BLaER1 (cell line): ENCODE results near the gene SERTAD2.
A peak's percentile ranks its signal among the peaks of the same experiment; 100 is the strongest.

Experiments
- H3K27ac ChIP-seq: shearing (Covaris generic); formaldehyde crosslinking; 2 replicates; pipeline ENCODE4 v1.8.1; 2022
- H3K27me3 ChIP-seq: shearing (Covaris generic); formaldehyde crosslinking; 2 replicates; pipeline ENCODE4 v1.8.1; 2022
- H3K36me3 ChIP-seq: shearing (Covaris generic); formaldehyde crosslinking; 2 replicates; pipeline ENCODE4 v1.8.1; 2022
- H3K4me1 ChIP-seq: shearing (Covaris generic); formaldehyde crosslinking; 2 replicates; pipeline ENCODE4 v1.8.1; 2022
- H3K4me2 ChIP-seq: shearing (Covaris generic); formaldehyde crosslinking; 2 replicates; pipeline ENCODE4 v1.8.1; 2022
- H3K4me3 ChIP-seq: shearing (Covaris generic); formaldehyde crosslinking; 2 replicates; pipeline ENCODE4 v1.8.1; 2022
- H3K9ac ChIP-seq: shearing (Covaris generic); formaldehyde crosslinking; 2 replicates; pipeline ENCODE4 v1.8.1; 2022
- H3K9me3 ChIP-seq: shearing (Covaris generic); formaldehyde crosslinking; 2 replicates; pipeline ENCODE4 v1.8.1; 2022
- H4K20me1 ChIP-seq: shearing (Covaris generic); formaldehyde crosslinking; 2 replicates; pipeline ENCODE4 v1.8.1; 2022
- Cebpa-rat ChIP-seq: shearing (Covaris generic); IDR thresholded peaks from 2 replicates; pipeline ENCODE4 v1.8.1; 2022

The SERTAD2 gene

GRCh38 chr2:64658269-64658668 lies 4.6 kb upstream of the SERTAD2 start:
- Histone ChIP-seq H3K4me1 (peaks cover 61% of the 10 kb centered on the region), H3K36me3 (no peaks in the 10 kb centered on the region), H3K4me2 (peak overlapping the region; percentile 96; the same call in 1 of the 2 replicates), H4K20me1 (no peaks in the 10 kb centered on the region), H3K27ac (no peak overlapping the region), H3K27me3 (no peaks in the 10 kb centered on the region), H3K9ac (no peak overlapping the region), H3K4me3 (no peak overlapping the region), H3K9me3 (no peaks in the 10 kb centered on the region)
- TF ChIP-seq Cebpa-rat = no peak

DNA sequence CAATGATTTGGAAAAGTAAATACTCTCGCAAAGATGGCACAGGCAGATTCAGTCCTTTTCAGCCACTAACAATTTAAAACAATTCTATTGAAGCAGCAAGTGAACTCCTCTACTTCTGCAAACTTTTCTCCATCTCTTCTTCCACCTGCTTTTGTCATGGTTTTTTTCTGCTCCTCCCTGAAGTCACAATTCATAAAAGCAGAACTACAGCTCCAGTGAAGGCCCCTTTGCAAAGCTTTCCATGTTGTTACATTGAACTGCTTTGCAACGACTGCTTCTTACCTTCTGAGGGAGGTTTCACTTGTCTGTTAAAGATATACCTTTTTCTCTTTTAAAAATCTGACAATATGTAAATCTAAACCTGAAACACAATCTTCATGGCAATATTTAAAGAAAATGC lies 3.7 kb upstream of the SERTAD2 start:
- no peaks in the 10 kb centered on the region for H3K9me3 ChIP-seq
- H4K20me1 ChIP-seq = peaks cover 6% of the 10 kb centered on the region
- no peak for TF ChIP-seq Cebpa-rat
- H3K4me3 ChIP-seq = no peak overlapping the region
- no peaks in the 10 kb centered on the region for H3K27me3 ChIP-seq
- peaks cover 64% of the 10 kb centered on the region for H3K4me1 ChIP-seq
- H3K36me3 ChIP-seq = no peaks in the 10 kb centered on the region
- H3K4me2 ChIP-seq = peak overlapping the region; percentile 96; the same call in 1 of the 2 replicates
- H3K9ac ChIP-seq = no peak overlapping the region
- H3K27ac ChIP-seq = no peak overlapping the region

GRCh38 chr2:64656379-64656778 lies 2.7 kb upstream of the SERTAD2 start:
- Histone ChIP-seq H3K4me1 (peaks cover 65% of the 10 kb centered on the region), H3K27me3 (no peaks in the 10 kb centered on the region), H4K20me1 (peaks cover 16% of the 10 kb centered on the region), H3K4me2 (peak overlapping the region; percentile 96), H3K9me3 (no peaks in the 10 kb centered on the region), H3K4me3 (no peak overlapping the region), H3K27ac (no peak overlapping the region), H3K9ac (no peak overlapping the region), H3K36me3 (no peaks in the 10 kb centered on the region)
- no peak for TF ChIP-seq Cebpa-rat

- Histone ChIP-seq H3K9ac (peak overlapping the region; percentile 45; the same call in 1 of the 2 replicates), H3K4me1 (peaks cover 64% of the 10 kb centered on the region), H3K36me3 (no peaks in the 10 kb centered on the region), H3K9me3 (no peaks in the 10 kb centered on the region), H3K4me3 (no peak overlapping the region), H3K4me2 (peak overlapping the region; percentile 96), H4K20me1 (peaks cover 21% of the 10 kb centered on the region), H3K27ac (peak overlapping the region; percentile 42; the same call in 1 of the 2 replicates), H3K27me3 (no peaks in the 10 kb centered on the region)
- TF ChIP-seq Cebpa-rat = 0 out of 2 replicates have a peak, but pooled peaks have one; percentile 45
These were observed 2.2 kb upstream of the SERTAD2 start for GRCh38 chr2:64655873-64656272.

DNA sequence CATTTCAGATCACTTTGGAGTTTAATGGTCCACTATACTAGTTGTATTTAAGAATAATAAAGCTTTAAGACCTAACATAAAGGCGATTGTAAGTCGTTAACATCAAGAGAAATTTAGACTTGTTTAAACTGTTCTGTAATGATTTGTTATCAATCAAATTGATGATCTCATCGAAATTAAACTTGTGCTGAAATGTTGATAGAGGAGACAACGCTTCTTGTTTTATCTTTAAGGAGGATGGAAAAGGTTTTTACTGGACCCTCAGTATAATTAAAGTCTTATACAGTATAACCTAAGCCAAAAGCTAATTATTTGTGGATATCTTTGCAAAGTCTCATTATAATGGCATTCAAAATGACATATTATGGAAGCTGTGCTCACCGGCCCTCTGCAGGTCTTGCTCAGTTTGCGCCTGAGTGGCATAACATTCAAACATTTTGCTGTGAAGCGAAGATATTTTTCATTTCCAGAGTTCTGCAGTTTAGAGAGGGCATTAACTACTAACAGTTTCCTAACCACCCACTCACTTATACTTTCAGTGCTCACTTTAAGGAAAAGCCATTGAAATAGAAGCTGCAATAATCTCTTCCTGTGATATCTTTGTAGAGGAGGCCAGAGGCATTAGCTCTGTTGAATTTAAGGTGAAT lies 1.4 kb upstream of the SERTAD2 start:
- H4K20me1 ChIP-seq = peaks cover 28% of the 10 kb centered on the region
- no peaks in the 10 kb centered on the region for H3K27me3 ChIP-seq
- no peak for TF ChIP-seq Cebpa-rat
- H3K9me3 ChIP-seq = no peaks in the 10 kb centered on the region
- peaks cover 66% of the 10 kb centered on the region for H3K4me1 ChIP-seq
- peak overlapping the region; percentile 88; the same call in 1 of the 2 replicates for H3K9ac ChIP-seq
- peak overlapping the region; percentile 84 for H3K4me3 ChIP-seq
- H3K4me2 ChIP-seq = peak overlapping the region; percentile 96
- H3K27ac ChIP-seq = peak overlapping the region; percentile 42
- H3K36me3 ChIP-seq = no peaks in the 10 kb centered on the region

DNA sequence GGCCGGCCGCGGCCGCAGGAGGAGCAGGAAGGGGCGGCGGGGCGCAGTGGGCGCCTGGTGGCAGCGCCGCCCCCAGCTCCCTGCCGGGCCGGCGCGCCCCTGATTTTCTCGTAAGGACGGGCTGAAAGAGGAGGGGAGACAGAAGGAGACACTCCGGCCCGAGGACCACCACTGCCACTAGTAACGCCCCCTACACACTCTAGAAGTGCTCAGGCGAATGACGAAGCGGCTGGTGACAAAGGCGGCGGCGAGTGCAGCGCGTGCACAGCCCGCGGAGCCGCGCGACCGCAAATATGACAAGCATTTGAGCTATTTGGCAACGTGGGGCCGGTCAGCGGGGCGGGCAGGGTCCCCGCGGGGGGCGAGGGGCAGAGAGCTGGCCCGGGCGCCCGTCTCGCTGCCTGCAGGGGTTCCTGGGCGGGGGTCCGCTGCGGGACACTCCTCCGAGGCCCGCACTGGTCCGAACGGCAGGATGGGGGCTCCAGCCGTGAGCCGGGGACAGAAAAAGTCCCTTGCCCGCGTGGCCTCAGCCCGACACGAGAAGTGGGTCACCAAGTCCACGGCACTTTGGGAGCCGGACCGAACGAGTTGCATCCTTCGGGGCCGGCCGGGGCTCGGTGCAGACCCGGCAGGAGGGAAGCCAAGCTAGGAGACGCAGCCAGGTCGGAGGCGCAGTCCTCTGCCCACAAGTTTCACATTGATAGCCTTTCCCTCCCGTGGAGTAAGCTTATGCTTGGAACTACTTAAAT lies 524 bp upstream of the SERTAD2 start:
- no peaks in the 10 kb centered on the region for H3K27me3 ChIP-seq
- no peak for TF ChIP-seq Cebpa-rat
- no peaks in the 10 kb centered on the region for H3K36me3 ChIP-seq
- H3K27ac ChIP-seq = peak overlapping the region; percentile 88
- peaks cover 69% of the 10 kb centered on the region for H3K4me1 ChIP-seq
- H3K9ac ChIP-seq = peak overlapping the region; percentile 88
- peak overlapping the region; percentile 96 for H3K4me2 ChIP-seq
- peak overlapping the region; percentile 84 for H3K4me3 ChIP-seq
- H4K20me1 ChIP-seq = peaks cover 37% of the 10 kb centered on the region
- no peaks in the 10 kb centered on the region for H3K9me3 ChIP-seq

DNA sequence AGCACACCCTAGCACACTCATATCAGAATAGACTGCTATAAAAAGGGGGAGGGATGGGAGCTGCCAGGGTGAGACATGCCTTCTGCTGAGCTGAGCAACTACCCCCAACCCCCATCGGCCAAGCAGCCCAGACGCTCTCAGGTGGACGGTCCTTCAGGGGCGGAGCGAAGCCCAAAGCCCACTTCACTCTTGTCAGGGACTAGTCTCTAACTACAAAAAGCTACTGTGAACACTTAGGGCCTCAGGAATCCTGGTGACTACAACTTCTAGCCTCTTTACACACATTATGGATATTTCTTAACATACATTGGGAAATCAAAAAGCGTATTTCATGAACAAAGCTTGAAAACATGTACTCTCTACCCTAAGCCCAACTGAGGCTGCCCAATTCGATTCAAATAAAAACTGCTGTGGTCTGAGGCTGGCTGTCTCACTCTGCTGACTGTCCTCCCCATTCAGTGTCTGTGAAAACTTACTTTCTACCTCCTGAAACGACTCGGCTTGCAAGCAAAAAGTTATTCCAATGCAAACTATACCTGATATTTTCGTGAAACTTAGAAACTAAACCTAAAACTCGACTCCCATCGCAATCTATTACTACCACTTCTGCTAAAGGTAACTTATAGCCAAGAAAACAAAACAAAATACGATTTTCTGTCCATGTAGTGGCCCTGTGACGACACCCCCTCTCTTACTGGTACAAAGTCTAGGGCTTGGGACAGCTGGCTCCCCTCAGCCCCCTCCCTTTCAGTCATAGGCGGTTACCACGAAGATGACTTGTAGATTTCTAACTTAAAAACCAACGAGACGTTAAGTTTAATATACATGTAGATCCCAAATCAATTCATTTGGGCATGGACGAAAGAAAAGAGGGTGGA lies 1.2 kb downstream of the SERTAD2 start:
- Histone ChIP-seq H3K27me3 (no peaks in the 10 kb centered on the region), H3K4me1 (peaks cover 64% of the 10 kb centered on the region), H4K20me1 (peaks cover 55% of the 10 kb centered on the region), H3K9ac (peak overlapping the region; percentile 90), H3K27ac (peak overlapping the region; percentile 94), H3K4me3 (peak overlapping the region; percentile 84), H3K4me2 (peak overlapping the region; percentile 90), H3K9me3 (no peaks in the 10 kb centered on the region), H3K36me3 (no peaks in the 10 kb centered on the region)
- no peak for TF ChIP-seq Cebpa-rat

DNA sequence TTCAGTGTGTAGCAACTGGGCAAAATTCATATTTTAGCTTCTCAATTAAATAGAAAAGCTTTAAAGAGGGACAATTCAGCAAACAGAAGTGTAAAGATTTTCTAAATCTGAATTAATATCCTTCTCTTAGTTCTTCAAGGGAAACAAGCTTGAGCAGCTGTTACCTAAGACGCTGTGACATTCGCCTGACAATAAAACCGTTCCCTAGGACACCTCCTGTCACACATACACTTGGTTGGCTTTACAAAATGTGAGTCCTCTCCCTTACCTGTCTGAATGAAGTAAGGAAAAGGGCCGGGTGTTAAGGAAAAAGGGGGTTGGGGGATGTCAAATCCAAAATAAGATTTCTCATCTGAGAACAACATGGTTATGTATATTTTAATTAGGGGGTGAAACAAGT lies 2.1 kb downstream of the SERTAD2 start:
- Histone ChIP-seq H3K4me3 (no peak overlapping the region), H3K27ac (no peak overlapping the region), H3K4me2 (peak overlapping the region; percentile 90), H4K20me1 (peaks cover 64% of the 10 kb centered on the region), H3K9me3 (no peaks in the 10 kb centered on the region), H3K4me1 (peaks cover 59% of the 10 kb centered on the region), H3K36me3 (no peaks in the 10 kb centered on the region), H3K9ac (0 out of 2 replicates have a peak overlapping the region, but pooled peaks have one; percentile 44), H3K27me3 (no peaks in the 10 kb centered on the region)
- TF ChIP-seq Cebpa-rat = no peak

GRCh38 chr2:64650722-64651338 lies 2.9 kb downstream of the SERTAD2 start:
- Histone ChIP-seq H3K9ac (no peak overlapping the region), H3K4me2 (no peak overlapping the region), H3K36me3 (no peaks in the 10 kb centered on the region), H3K4me1 (peaks cover 59% of the 10 kb centered on the region), H3K9me3 (no peaks in the 10 kb centered on the region), H3K27ac (no peak overlapping the region), H3K27me3 (no peaks in the 10 kb centered on the region), H4K20me1 (peaks cover 71% of the 10 kb centered on the region), H3K4me3 (no peak overlapping the region)
- no peak for TF ChIP-seq Cebpa-rat
